Measurements from ENCODE around the gene TBC1D9.

TBC1D9 gene

GRCh38 chr4:140648716-140649308 is 107.4 kb downstream of the TBC1D9 start:
- no peak for DNase-seq (ENCODE audit: low spot score)

- DNase-seq (ENCODE audit: low spot score): no peak
Observed at GRCh38 chr4:140645614-140646412, 110.4 kb downstream of the TBC1D9 start.

GRCh38 chr4:140645196-140645595 is 111.0 kb downstream of the TBC1D9 start:
- no peak for DNase-seq (ENCODE audit: low spot score)

GRCh38 chr4:140644470-140645185 is 111.6 kb downstream of the TBC1D9 start:
- DNase-seq (ENCODE audit: low spot score): no peak

GRCh38 chr4:140643571-140644055 is 112.6 kb downstream of the TBC1D9 start:
- DNase-seq (ENCODE audit: low spot score): no peak

- no peak for DNase-seq (ENCODE audit: low spot score)
Observed at GRCh38 chr4:140642674-140643437, 113.3 kb downstream of the TBC1D9 start.

GRCh38 chr4:140641789-140642439 is 114.3 kb downstream of the TBC1D9 start:
- no peak for DNase-seq (ENCODE audit: low spot score)

GRCh38 chr4:140641105-140641555 is 115.1 kb downstream of the TBC1D9 start:
- no peak for DNase-seq (ENCODE audit: low spot score)

GRCh38 chr4:140640150-140640748 is 115.9 kb downstream of the TBC1D9 start:
- no peak for DNase-seq (ENCODE audit: low spot score)

- no peak for DNase-seq (ENCODE audit: low spot score)
Observed at GRCh38 chr4:140639066-140639465, 117.1 kb downstream of the TBC1D9 start.

- DNase-seq (ENCODE audit: low spot score): peak; percentile 54
Observed at GRCh38 chr4:140637836-140638235, 118.3 kb downstream of the TBC1D9 start.

GRCh38 chr4:140635606-140636005 is 120.6 kb downstream of the TBC1D9 start:
- no peak for DNase-seq (ENCODE audit: low spot score)

GRCh38 chr4:140633951-140634350 is 122.2 kb downstream of the TBC1D9 start:
- no peak for DNase-seq (ENCODE audit: low spot score)

GRCh38 chr4:140633124-140633523 is 123.1 kb downstream of the TBC1D9 start:
- no peak for DNase-seq (ENCODE audit: low spot score)

GRCh38 chr4:140630246-140630645 is 125.9 kb downstream of the TBC1D9 start:
- DNase-seq (ENCODE audit: low spot score): no peak

- no peak for DNase-seq (ENCODE audit: low spot score)
Observed at GRCh38 chr4:140628016-140628415, 128.2 kb downstream of the TBC1D9 start.

- DNase-seq (ENCODE audit: low spot score): no peak
Observed at GRCh38 chr4:140626661-140627376, 129.4 kb downstream of the TBC1D9 start.

- DNase-seq (ENCODE audit: low spot score): no peak
Observed at GRCh38 chr4:140622333-140622958, 133.7 kb downstream of the TBC1D9 start.

GRCh38 chr4:140621161-140621560 is 135.0 kb downstream of the TBC1D9 start:
- no peak for DNase-seq (ENCODE audit: low spot score)
